Right lobe of liver (tissue), 6 donors: ENCODE results near the gene NUCKS1. TPM values are rescaled to one million over a fixed set of nuclear protein-coding genes. Genes with fewer than 3 reads are reported as not detected.
A peak's percentile ranks its signal among the peaks of the same experiment; 100 is the strongest.

ENCODE experiments used
- ATAC-seq, 4 donors: fragments of 200-7000 bp; cut with Tn5 transposase; one replicate each; pipeline ENCODE4 v1.9.1; 2020; ENCODE audit warnings: mild to moderate bottlenecking in 4 of 4, moderate library complexity in 4 of 4
- DNase-seq, 3 donors: peaks; one replicate each; pipeline ENCODE4 v3.0.0-alpha.2; 2020
- H3K27ac ChIP-seq, 3 donors: fragments of 200-600 bp; one replicate each; pipeline ENCODE4 v1.8.0; 2022
- H3K27me3 ChIP-seq, 2 donors: fragments of 200-600 bp; one replicate each; pipeline ENCODE4 v1.8.0; 2022
- H3K36me3 ChIP-seq, 4 donors: fragments of 200-600 bp; sonication (generic) in 1 of 4; one replicate each; pipeline versions ENCODE4 v1.5.1 to v1.8.0; 2017 to 2022; ENCODE audit warnings: control low read depth in 1 of 4
- H3K4me1 ChIP-seq, 4 donors: fragments of 200-600 bp; sonication (generic) in 1 of 4; one replicate each; pipeline versions ENCODE4 v1.5.1 to v1.8.0; 2017 to 2022; ENCODE audit warnings: control low read depth in 1 of 4
- H3K4me3 ChIP-seq, 3 donors: fragments of 200-600 bp; one replicate each; pipeline ENCODE4 v1.8.0; 2022
- H3K9me3 ChIP-seq, 4 donors: fragments of 200-600 bp; sonication (generic) in 1 of 4; one replicate each; pipeline versions ENCODE4 v1.5.1 to v1.8.0; 2017 to 2022; ENCODE audit warnings: control low read depth in 1 of 4
- POLR2A ChIP-seq: fragments of 450-650 bp; IDR thresholded peaks from one replicate; pipeline ENCODE4 v1.6.1; 2017; ENCODE audit warnings: antibody characterized with exemption, mild to moderate bottlenecking
- WGBS: methylation state at CpG from one replicate; pipeline ENCODE4 v1.1.6; 2018; ENCODE audit warnings: low coverage, low lambda C conversion rate; ENCODE audit not compliant: insufficient coverage; ENCODE audit errors: missing lambda C conversion rate; 5-methylcytosine and 5-hydroxymethylcytosine counted together
- intact Hi-C, 2 donors: fragments of 100-400 bp; cut with DNase I; formaldehyde crosslinking; loops; one replicate each; pipeline versions ENCODE4 v1.11.2 to v1.14.1; 2022
- total RNA-seq, 6 experiments: library from RNA; depleted of rRNA in 2 of 6; stranded (reverse); fragments of >200 nt in 2 of 6; fragmentation: NEBNext Ultra II Directional in 3 of 6; extraction: Animal tissue kit (Norgen Biotek cat#: 25700) in 3 of 6; gene quantifications; one replicate each; pipeline versions ENCODE4 v1.1.0 to v1.2.4, GENCODE V29; 2016 to 2023
- TF ChIP-seq, protein P1 (sequence below), 4 donors: fragments of 200-600 bp in 3 of 4; fragments of 450-650 bp in 1 of 4; IDR thresholded peaks; one replicate each; pipeline versions ENCODE4 v1.5.1 to v1.8.0; 2016 to 2022; ENCODE audit warnings: antibody characterized with exemption in 4 of 4, mild to moderate bottlenecking in 2 of 4
- donor health status: DM: no; HTN: yes; CAD: no.
- donor health status: DM: no; HTN: no; CAD: no.
- donor health status: DM: no; HTN: no; CAD: no.
- donor health status: DM: no; HTN: yes; CAD: no.
- donor health status: DM: no; HTN: yes; CAD: no.

Gene NUCKS1
- total RNA-seq, 6 experiments from 2014 or later: 32.8 to 91.1 (median 68.6) TPM

GRCh38 chr1:205669341-205670149 lies 80.4 kb downstream of the NUCKS1 start:
- ATAC-seq (peak in 1 of 4 donors; percentile 4), DNase-seq (peak in 1 of 3 donors; percentile 48)
- TF ChIP-seq POLR2A: no peak
- TF ChIP-seq, protein P1, sequence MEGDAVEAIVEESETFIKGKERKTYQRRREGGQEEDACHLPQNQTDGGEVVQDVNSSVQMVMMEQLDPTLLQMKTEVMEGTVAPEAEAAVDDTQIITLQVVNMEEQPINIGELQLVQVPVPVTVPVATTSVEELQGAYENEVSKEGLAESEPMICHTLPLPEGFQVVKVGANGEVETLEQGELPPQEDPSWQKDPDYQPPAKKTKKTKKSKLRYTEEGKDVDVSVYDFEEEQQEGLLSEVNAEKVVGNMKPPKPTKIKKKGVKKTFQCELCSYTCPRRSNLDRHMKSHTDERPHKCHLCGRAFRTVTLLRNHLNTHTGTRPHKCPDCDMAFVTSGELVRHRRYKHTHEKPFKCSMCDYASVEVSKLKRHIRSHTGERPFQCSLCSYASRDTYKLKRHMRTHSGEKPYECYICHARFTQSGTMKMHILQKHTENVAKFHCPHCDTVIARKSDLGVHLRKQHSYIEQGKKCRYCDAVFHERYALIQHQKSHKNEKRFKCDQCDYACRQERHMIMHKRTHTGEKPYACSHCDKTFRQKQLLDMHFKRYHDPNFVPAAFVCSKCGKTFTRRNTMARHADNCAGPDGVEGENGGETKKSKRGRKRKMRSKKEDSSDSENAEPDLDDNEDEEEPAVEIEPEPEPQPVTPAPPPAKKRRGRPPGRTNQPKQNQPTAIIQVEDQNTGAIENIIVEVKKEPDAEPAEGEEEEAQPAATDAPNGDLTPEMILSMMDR (IDR thresholded peaks at IDR 0.05): no peak
- H3K4me1 ChIP-seq: peaks cover 0 to 85% (median 39%) of the 10 kb centered on the region in 4 donors
- no peaks in the 10 kb centered on the region for H3K27me3 ChIP-seq
- 30% methylated on average over 10 of the region's 20 CpGs for WGBS
- no peaks in the 10 kb centered on the region for H3K36me3 ChIP-seq
- peak overlapping the region in 2 of 3 donors; percentile 6 to 77 for H3K27ac ChIP-seq
- intact Hi-C loops: loop anchor here (5.0 to 10.0 kb wide), 3 partner anchors 38 to 315 kb away; no protein-coding TSS in a partner anchor
- H3K9me3 ChIP-seq: no peaks in the 10 kb centered on the region
- H3K4me3 ChIP-seq: peak overlapping the region in 2 of 3 donors; percentile 45 to 79

DNA sequence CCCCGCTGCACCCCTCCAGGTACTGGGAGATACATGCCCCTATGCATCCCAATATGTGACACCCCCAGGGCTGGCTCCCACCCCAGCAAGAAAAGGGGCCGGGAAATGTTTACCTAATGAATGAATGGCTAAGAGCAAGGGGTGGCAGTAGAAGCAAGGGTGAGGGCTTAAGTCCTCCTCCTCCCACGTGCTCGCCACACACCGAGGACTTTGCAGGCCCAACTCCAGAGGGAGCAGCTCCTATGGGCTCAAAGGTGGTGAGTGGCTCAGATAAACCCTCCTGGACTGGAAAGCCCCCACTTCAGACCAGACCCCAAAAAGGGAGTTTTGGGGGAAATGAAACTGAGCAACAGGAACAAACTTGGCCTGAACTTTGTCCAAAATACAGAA lies 81.0 kb downstream of the NUCKS1 start:
- no peaks in the 10 kb centered on the region for H3K27me3 ChIP-seq
- peak overlapping the region in 1 of 3 donors; percentile 79 for H3K4me3 ChIP-seq
- H3K9me3 ChIP-seq: no peaks in the 10 kb centered on the region
- DNase-seq (peak; percentile 40 to 80 (median 66)), ATAC-seq (peak in 3 of 4 donors; percentile 6 to 48 (median 23))
- intact Hi-C loops: loop anchor here in 1 of 2 donors (10.0 kb wide), 2 partner anchors 46 to 316 kb away; no protein-coding TSS in a partner anchor
- H3K27ac ChIP-seq: peak overlapping the region in 2 of 3 donors; percentile 6 to 77
- TF ChIP-seq, protein P1 (IDR thresholded peaks at IDR 0.05): peak in 2 of 4 donors; percentile 17 to 33
- TF ChIP-seq POLR2A: no peak
- H3K4me1 ChIP-seq: peaks cover 0 to 85% (median 39%) of the 10 kb centered on the region in 4 donors
- H3K36me3 ChIP-seq: peaks cover 0 to under 1% (median 0%) of the 10 kb centered on the region in 4 donors
- 30% methylated on average over 4 of the region's 5 CpGs for WGBS

GRCh38 chr1:205667909-205668643 lies 81.9 kb downstream of the NUCKS1 start:
- Histone ChIP-seq H3K36me3 (peaks cover 0 to 9% (median 0%) of the 10 kb centered on the region in 4 donors), H3K4me1 (peaks cover 0 to 85% (median 38%) of the 10 kb centered on the region in 4 donors), H3K4me3 (peak overlapping the region in 1 of 3 donors; percentile 79), H3K9me3 (no peaks in the 10 kb centered on the region), H3K27ac (peak overlapping the region in 1 of 3 donors; percentile 77), H3K27me3 (no peaks in the 10 kb centered on the region)
- intact Hi-C loops: loop anchor here in 1 of 2 donors (10.0 kb wide), 2 partner anchors 47 to 317 kb away; no protein-coding TSS in a partner anchor
- WGBS: 57% methylated on average over 8 of the region's 11 CpGs
- peak in 2 of 3 donors; percentile 38 to 63 for DNase-seq
- TF ChIP-seq POLR2A: no peak
- TF ChIP-seq, protein P1 (IDR thresholded peaks at IDR 0.05): no peak
- ATAC-seq: no peak

- Histone ChIP-seq H3K4me3 (no peak overlapping the region), H3K36me3 (peaks cover 0 to 24% (median 0%) of the 10 kb centered on the region in 4 donors), H3K27me3 (no peaks in the 10 kb centered on the region), H3K27ac (no peak overlapping the region), H3K9me3 (no peaks in the 10 kb centered on the region), H3K4me1 (peaks cover 0 to 84% (median 32%) of the 10 kb centered on the region in 4 donors)
- ATAC-seq (no peak), DNase-seq (no peak)
- 81% methylated on average over 3 of the region's 6 CpGs for whole genome bisulfite sequencing
- TF ChIP-seq, protein P1 (IDR thresholded peaks at IDR 0.05): no peak
- no peak for TF ChIP-seq POLR2A
- intact Hi-C loops: loop anchor here in 1 of 2 donors (10.0 kb wide), 2 partner anchors 48 to 318 kb away; no protein-coding TSS in a partner anchor
Measured at GRCh38 chr1:205666372-205667166, 83.4 kb downstream of the NUCKS1 start.
